ENCODE data around the gene GPC6.

The GPC6 gene

DNA sequence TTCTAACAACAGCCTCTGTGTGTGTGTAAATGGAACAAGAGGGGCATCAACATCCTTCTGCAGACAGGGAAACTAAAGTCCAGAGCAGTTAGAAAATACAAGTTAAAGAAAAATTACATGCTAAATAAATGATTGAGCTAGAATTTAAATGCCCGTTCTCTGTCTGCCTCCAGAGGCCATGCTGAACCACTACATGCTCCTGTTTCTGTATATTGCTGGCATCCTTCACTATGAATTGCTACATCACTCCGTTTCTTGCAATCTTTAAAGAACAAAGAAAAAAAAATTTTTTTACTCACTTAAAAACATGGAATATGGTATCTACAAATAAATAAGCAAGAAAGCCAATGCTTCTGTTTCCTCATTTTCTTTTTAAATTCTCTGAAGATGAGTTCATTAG, 1205.0 kb downstream of the GPC6 start:
- no peak overlapping the region for H3K4me3 ChIP-seq (ENCODE audit: low read length)
- DNase-seq (ENCODE audit: low read depth): peak; percentile 46
- TF ChIP-seq CTCF (conservative IDR thresholded peaks at IDR 0.05; ENCODE audit: low read length): peak; percentile 44

DNA sequence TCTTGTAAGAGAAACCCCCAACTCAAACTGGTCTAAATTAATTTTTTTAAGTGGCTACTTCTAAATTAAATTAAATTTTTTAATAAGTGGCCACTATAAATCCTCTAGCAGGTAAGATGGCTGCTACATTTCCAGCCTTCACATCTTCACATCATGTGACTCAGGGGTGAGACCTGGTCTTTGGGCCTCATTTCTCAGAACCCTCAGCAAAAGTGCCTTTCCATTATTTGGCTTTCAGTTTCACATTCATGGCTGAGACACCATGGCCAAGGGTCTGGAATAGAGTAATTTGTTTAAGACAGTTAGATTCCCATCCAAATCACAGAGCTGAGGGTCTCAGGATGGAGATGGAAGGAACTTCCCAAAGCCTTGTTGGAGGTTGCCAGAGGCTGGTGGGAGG, 1205.4 kb downstream of the GPC6 start:
- no peak for DNase-seq (ENCODE audit: low read depth)
- no peak overlapping the region for H3K4me3 ChIP-seq (ENCODE audit: low read length)
- no peak for TF ChIP-seq CTCF (conservative IDR thresholded peaks at IDR 0.05; ENCODE audit: low read length)

- no peak for DNase-seq (ENCODE audit: low read depth)
- no peak for TF ChIP-seq CTCF (conservative IDR thresholded peaks at IDR 0.05; ENCODE audit: low read length)
- H3K4me3 ChIP-seq (ENCODE audit: low read length): no peak overlapping the region
Measured at GRCh38 chr13:94433055-94433961, 1206.7 kb downstream of the GPC6 start.

- peak; percentile 76 for TF ChIP-seq CTCF (conservative IDR thresholded peaks at IDR 0.05; ENCODE audit: low read length)
- DNase-seq (ENCODE audit: low read depth): peak; percentile 59
- no peak overlapping the region for H3K4me3 ChIP-seq (ENCODE audit: low read length)
Measured at GRCh38 chr13:94435604-94436226, 1209.1 kb downstream of the GPC6 start.

- TF ChIP-seq CTCF (conservative IDR thresholded peaks at IDR 0.05; ENCODE audit: low read length): no peak
- no peak for DNase-seq (ENCODE audit: low read depth)
Measured at GRCh38 chr13:94444826-94445225, 1218.2 kb downstream of the GPC6 start.

DNA sequence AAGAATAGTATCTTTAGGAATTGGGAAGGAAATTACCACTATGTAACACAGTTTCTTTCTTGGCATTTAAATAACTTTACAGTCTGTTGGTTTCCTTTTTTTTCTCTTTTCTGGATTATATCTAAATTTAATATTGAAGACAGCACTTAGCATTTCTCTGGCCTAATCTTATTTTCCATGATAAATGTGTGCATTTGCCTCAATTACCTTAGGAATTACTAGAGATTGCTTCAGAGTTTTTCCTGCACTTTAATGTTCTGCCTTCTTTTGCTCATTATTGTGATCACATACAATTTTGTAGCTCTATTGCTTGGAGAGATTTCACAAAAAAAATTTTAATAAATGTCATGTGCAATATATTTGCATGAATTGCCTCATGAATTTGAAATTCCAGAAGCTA, 1227.7 kb downstream of the GPC6 start:
- no peak overlapping the region for H3K4me3 ChIP-seq (ENCODE audit: low read length)
- no peak for DNase-seq (ENCODE audit: low read depth)
- no peak for TF ChIP-seq CTCF (conservative IDR thresholded peaks at IDR 0.05; ENCODE audit: low read length)

More at GRCh38 chr13:94444826-94445225, 1218.2 kb downstream of the GPC6 start:
- H3K4me3 ChIP-seq (ENCODE audit: low read length): no peak overlapping the region

GRCh38 chr13:94454906-94455305, 1228.3 kb downstream of the GPC6 start:
- no peak for TF ChIP-seq CTCF (conservative IDR thresholded peaks at IDR 0.05; ENCODE audit: low read length)
- no peak for DNase-seq (ENCODE audit: low read depth)
- H3K4me3 ChIP-seq (ENCODE audit: low read length): no peak overlapping the region
